ENCODE results near the gene VPS37D.
A peak's percentile ranks its signal among the peaks of the same experiment; 100 is the strongest.
"Not testable (repeated sequence)": the region's sequence is repeated elsewhere in the genome, so short reads cannot be mapped to it uniquely, and the experiment has no call there.

Gene VPS37D

DNA sequence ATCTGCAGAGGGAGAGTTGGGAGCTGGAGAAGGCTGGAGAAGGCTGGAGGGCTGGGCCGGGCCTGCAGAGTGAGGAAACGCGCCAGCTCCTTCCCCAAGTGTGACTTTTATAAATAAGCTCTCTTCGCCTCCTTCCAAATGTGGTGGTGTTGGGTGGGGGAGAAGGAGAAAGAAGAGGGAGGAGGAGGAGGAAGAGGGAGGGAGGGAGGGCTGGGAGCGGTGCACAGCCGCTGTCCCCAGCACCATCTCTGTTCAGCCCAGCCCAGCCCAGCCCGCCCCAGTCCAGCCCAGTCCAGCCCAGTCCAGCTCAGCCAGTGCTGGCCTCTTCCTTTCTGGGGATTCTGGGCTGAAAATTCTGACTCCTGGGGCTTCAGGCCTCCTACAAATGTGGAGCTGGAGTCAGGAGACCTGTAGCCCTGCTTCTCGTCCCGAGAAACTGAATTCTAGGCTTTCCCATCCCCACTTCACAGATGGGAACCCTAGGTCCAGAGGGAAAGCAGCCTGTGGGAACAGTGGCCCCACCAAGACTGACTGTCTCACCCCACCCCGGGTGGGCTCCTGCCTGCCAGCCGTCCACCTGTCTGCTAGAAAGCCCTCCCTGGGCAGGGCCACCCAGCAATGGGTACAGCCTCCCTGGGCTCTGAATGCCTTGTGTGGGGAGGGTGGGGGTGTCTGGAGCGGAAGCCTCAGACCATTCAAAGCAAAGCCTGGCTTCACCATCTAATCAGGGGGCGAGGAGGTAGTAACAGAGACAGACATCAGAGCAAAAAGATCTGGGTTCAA, 49.6 kb downstream of the VPS37D start:
- no peak for DNase-seq (ENCODE audit: low spot score)
- peak overlapping the region in 1 of 2 donors; percentile 26 for H3K27ac ChIP-seq
- no peak overlapping the region for H3K4me3 ChIP-seq
- TF ChIP-seq, protein P1, sequence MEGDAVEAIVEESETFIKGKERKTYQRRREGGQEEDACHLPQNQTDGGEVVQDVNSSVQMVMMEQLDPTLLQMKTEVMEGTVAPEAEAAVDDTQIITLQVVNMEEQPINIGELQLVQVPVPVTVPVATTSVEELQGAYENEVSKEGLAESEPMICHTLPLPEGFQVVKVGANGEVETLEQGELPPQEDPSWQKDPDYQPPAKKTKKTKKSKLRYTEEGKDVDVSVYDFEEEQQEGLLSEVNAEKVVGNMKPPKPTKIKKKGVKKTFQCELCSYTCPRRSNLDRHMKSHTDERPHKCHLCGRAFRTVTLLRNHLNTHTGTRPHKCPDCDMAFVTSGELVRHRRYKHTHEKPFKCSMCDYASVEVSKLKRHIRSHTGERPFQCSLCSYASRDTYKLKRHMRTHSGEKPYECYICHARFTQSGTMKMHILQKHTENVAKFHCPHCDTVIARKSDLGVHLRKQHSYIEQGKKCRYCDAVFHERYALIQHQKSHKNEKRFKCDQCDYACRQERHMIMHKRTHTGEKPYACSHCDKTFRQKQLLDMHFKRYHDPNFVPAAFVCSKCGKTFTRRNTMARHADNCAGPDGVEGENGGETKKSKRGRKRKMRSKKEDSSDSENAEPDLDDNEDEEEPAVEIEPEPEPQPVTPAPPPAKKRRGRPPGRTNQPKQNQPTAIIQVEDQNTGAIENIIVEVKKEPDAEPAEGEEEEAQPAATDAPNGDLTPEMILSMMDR (IDR thresholded peaks at IDR 0.05): no peak

GRCh38 chr7:73717991-73718405, 50.4 kb downstream of the VPS37D start:
- TF ChIP-seq, protein P1 (IDR thresholded peaks at IDR 0.05): no peak
- Histone ChIP-seq H3K4me3 (peak overlapping the region; percentile 98), H3K27ac (peak overlapping the region in 1 of 2 donors; percentile 26)
- no peak for DNase-seq (ENCODE audit: low spot score)

DNA sequence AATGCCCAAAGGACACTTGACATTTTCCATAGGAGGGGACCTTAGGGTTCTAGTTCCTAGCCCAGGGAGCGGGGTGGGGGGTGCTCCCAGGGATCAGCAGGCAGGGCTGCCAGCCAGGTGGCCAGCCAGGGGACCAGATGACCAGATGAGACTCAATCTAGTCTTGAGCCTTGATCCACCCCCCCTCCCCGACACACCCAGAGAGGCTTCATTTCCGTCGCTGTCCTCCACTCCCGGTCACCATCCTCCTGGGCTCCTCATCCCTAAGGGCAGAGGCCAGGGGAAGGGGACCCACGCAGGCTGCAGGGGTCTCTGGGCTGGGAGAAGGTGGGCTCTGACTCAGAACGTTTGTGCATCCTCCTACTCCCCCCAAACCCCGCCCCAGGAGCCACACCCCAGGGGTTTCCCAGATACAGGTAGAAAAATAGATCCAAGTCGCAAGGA, 50.8 kb downstream of the VPS37D start:
- no peak overlapping the region for H3K27ac ChIP-seq
- no peak for DNase-seq (ENCODE audit: low spot score)
- H3K4me3 ChIP-seq: peak overlapping the region; percentile 98
- TF ChIP-seq, protein P1 (IDR thresholded peaks at IDR 0.05): no peak

DNA sequence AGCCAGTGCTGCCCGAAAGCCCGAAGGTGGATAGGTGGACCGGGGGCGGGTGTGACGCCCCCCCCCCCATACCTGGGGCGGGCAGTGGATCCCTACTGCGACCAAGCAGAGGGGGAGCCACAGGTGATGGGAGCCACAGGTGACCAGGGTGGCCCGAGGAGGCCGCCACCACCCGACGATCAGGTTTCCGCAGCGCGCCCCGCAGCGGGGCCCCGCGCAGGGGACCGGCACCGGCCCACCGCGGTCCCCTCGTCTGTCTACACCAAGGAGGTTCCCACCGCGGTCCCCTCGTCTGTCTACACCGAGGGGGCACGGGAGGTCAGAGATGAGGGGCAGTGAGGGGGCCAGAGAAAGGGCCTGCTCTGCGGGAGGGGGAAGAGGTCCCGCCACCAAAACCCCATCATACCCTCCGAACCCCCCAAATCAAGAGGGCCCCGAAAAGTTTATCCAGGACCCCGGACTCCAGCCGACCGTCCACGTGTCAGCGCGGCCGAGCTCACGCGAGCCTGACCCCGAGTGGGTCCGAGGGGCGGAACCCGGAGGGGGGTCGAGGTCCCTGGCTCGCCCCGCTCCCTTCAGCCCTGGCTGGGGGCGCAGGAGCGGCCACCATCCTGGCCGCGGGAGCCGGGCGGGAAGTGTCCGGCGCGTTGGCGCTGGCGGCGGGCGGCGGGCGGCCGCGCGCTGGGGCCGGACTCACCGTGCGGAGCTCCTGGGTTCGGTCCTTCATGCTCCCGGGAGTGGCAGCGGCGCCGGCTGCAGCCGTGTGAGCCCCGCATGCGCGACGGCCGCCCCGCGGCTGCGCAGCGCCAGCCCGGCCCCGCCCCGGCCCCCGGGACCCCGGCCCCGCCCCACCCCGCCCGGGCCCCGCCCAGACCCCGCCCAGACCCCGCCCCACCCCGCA, 51.5 kb downstream of the VPS37D start, which contains the start of gene STX1A:
STX1A (minus strand) TSS at position 765 of the 901 bp plus-strand sequence; CDS start at position 727, 38 bp downstream.
- no peak for DNase-seq (ENCODE audit: low spot score)
- Histone ChIP-seq H3K27ac (peak within 1 kb of the TSS; percentile 45 to 46), H3K4me3 (peak within 1 kb of the TSS; percentile 98)
- TF ChIP-seq, protein P1 (IDR thresholded peaks at IDR 0.05): no peak

DNA sequence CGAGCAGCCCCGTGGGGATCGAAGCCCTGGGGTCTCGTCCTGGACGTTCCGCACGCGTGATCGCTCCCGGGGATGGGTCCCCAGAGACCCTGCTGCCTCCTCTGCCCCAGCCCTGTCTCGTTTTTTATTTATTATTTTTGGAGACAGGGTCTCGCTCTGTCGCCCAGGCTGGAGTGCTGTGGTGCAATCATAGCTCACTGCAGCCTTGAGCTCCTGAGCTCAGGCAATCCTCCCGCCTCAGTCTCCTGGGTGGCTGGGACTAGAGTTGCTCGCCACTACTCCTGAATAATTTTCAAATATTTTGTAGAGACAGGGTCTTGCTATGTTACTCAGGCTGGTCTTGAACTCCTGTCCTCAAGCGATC, 52.2 kb downstream of the VPS37D start:
- DNase-seq (ENCODE audit: low spot score): no peak
- Histone ChIP-seq H3K27ac (peak overlapping the region in 1 of 2 donors; percentile 9), H3K4me3 (peak overlapping the region; percentile 98)
- TF ChIP-seq, protein P1 (IDR thresholded peaks at IDR 0.05): no peak

DNA sequence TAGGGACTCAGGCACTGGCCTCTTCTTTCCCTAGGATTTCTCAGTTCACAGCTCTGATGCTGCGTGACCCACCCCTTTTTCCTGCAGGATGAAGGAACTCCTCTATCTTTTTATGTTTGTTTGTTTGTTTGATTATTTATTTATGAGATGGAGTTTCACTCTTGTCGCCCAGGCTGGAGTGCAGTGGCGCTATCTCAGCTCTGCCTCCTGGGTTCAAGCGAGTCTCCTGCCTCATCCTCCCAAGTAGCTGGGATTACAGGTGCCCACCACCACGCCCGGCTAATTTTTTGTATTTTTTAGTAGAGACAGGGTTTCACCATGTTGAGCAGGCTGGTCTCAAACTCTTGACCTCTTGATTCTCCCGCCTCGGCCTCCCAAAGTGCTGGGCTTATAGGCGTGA, 52.8 kb downstream of the VPS37D start:
- not testable (repeated sequence) for DNase-seq (ENCODE audit: low spot score)
- peak overlapping the region in 1 of 2 donors; percentile 9 for H3K27ac ChIP-seq

DNA sequence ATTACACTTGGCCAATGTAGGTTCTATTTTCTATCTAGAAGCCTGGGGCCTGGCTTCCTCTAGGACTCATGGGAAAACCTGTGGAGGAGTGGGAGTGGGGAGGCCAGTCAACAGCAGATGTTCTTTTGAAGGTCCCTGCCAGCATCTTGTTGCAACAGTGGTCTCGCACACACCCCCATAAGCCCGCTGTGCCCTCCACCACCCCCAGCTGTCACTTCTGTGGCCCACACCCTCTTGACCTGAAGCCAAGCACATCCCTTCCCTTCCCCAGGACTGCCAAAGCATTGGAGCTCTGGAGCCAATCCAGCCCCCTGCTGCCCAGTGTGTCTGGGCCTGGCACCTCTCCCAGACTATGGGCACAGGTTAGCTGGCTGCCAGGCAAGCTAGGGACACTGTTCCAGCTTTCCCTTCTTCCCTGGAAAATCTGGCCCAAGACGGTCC, 53.8 kb downstream of the VPS37D start:
- no peak overlapping the region for H3K4me3 ChIP-seq
- H3K27ac ChIP-seq: peak overlapping the region; percentile 29 to 50
- TF ChIP-seq, protein P1 (IDR thresholded peaks at IDR 0.05): no peak
- DNase-seq (ENCODE audit: low spot score): no peak

More for the DNA sequence above, 52.8 kb downstream of the VPS37D start:
- H3K4me3 ChIP-seq: not testable (repeated sequence)
